Lung (tissue), 12 donors: ENCODE data around the gene NABP1. TPM values are rescaled to one million over a fixed set of nuclear protein-coding genes. Genes with fewer than 3 reads are reported as not detected.

Experiments used
- ATAC-seq: fragments of 200-7000 bp; cut with Tn5 transposase; one replicate; pipeline ENCODE4 v1.9.1; 2020; ENCODE audit warnings: moderate number of reproducible peaks; ENCODE audit not compliant: insufficient read depth, low FRiP score
- DNase-seq, 3 donors: peaks; one replicate each; pipeline ENCODE4 v3.0.0-alpha.2; 2013 to 2017
- H3K27ac ChIP-seq, 2 donors: one replicate each; pipeline ENCODE4 v1.5.1; 2013; ENCODE audit warnings: mild to moderate bottlenecking in 2 of 2, moderate library complexity in 2 of 2, control low read depth in 1 of 2, inconsistent platforms in 1 of 2, low read depth in 1 of 2, low read length in 1 of 2
- H3K27me3 ChIP-seq, 3 donors: one replicate each; pipeline ENCODE4 v1.5.1; 2013; ENCODE audit warnings: low read length in 2 of 3; ENCODE audit not compliant: control insufficient read depth in 3 of 3, insufficient read depth in 3 of 3
- H3K36me3 ChIP-seq, 4 donors: one replicate each; pipeline ENCODE4 v1.5.1; 2013; ENCODE audit warnings: low read length in 4 of 4, mild to moderate bottlenecking in 1 of 4, moderate library complexity in 1 of 4; ENCODE audit not compliant: control insufficient read depth in 4 of 4, insufficient read depth in 4 of 4
- H3K4me1 ChIP-seq, 5 donors: one replicate each; pipeline ENCODE4 v1.5.1; 2013; ENCODE audit warnings: low read length in 5 of 5, mild to moderate bottlenecking in 2 of 5, moderate library complexity in 1 of 5; ENCODE audit not compliant: control insufficient read depth in 5 of 5, insufficient read depth in 5 of 5
- H3K4me3 ChIP-seq: one replicate; pipeline ENCODE4 v1.5.1; 2013; ENCODE audit warnings: mild to moderate bottlenecking, control low read depth, moderate library complexity
- H3K9ac ChIP-seq, 2 donors: one replicate each; pipeline ENCODE4 v1.5.1; 2013; ENCODE audit warnings: low read length in 2 of 2, control low read depth in 1 of 2; ENCODE audit not compliant: insufficient read depth in 1 of 2
- H3K9me3 ChIP-seq, 4 donors: one replicate each; pipeline ENCODE4 v1.5.1; 2013; ENCODE audit warnings: low read length in 3 of 4, mild to moderate bottlenecking in 1 of 4, moderate library complexity in 1 of 4; ENCODE audit not compliant: control insufficient read depth in 4 of 4, insufficient read depth in 3 of 4
- CTCF ChIP-seq: IDR thresholded peaks from 2 replicates; pipeline ENCODE4 v1.5.1; 2012; ENCODE audit warnings: mild to moderate bottlenecking; ENCODE audit errors: control extremely low read depth, extremely low read depth
- WGBS, 2 donors: extraction: QIAGEN DNeasy Blood & Tissue Kit; methylation state at CpG; one replicate each; pipeline ENCODE4 v1.1.7; 2013; 5-methylcytosine and 5-hydroxymethylcytosine counted together
- polyA plus RNA-seq, 2 donors: library from polyadenylated mRNA; stranded (reverse); fragments of 200-250 nt; gene quantifications; one replicate each; pipeline ENCODE4 v1.2.1, GENCODE V29; 2013
- total RNA-seq, 2 donors: library from RNA; depleted of rRNA in 1 of 2; stranded (reverse); fragments of >200 nt in 1 of 2; gene quantifications; one replicate each; pipeline ENCODE4 v1.2.1, GENCODE V29; 2014 to 2021
- donor health status: control.
- donor health status: control.
- donor health status: Bipolar disorder and iron deficiency.
- donor health status: healthy.
- donor health status: DM: yes; HTN: yes; CAD: no.

Gene NABP1
- total and polyA plus RNA-seq, 4 donors, result 22.5 to 66.3 (median 49.1) TPM

GRCh38 chr2:191688934-191689695 is 11.2 kb downstream of the NABP1 start:
- no peaks in the 10 kb centered on the region for H3K27me3 ChIP-seq
- peak; percentile 23 for ATAC-seq
- no peak for TF ChIP-seq CTCF
- no peaks in the 10 kb centered on the region for H3K9me3 ChIP-seq
- no peak overlapping the region for H3K4me3 ChIP-seq
- no peak overlapping the region for H3K9ac ChIP-seq
- DNase-seq, result peak in 2 of 3 donors; percentile 29 to 51
- 75 to 79% methylated on average over 2 of the region's 2 CpGs for WGBS, 2 donors
- peaks cover 0 to 10% (median 0%) of the 10 kb centered on the region in 5 donors for H3K4me1 ChIP-seq
- no peak overlapping the region for H3K27ac ChIP-seq
- H3K36me3 ChIP-seq, result peaks cover 0 to 13% (median 7%) of the 10 kb centered on the region in 4 donors

DNA sequence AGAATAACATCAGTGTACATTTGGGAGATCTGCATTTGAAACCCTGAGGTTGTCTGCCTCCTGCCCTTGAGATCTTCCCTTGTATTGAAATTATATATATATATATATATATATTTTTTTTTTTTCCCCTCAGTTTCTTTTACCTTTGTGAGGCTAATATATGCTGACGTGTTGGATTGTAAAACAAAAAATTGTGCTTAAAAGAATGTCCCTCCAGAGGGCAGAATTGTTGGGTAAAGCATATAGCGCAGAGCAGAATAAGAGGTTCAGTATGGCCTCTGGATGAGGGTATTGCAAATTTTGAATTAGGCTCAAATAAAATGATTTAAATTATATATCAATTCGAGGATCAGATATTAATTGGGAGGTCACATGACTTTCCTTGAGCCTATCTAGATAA is 12.4 kb downstream of the NABP1 start:
- ATAC-seq (no peak), DNase-seq (no peak)
- Histone ChIP-seq H3K9me3 (no peaks in the 10 kb centered on the region), H3K4me1 (peaks cover 0 to 10% (median 0%) of the 10 kb centered on the region in 5 donors), H3K36me3 (peaks cover 0 to 6% (median 3%) of the 10 kb centered on the region in 4 donors), H3K4me3 (no peak overlapping the region), H3K9ac (no peak overlapping the region), H3K27ac (no peak overlapping the region), H3K27me3 (no peaks in the 10 kb centered on the region)
- WGBS, 2 donors, result 65 to 71% methylated on average over 3 of the region's 3 CpGs
- TF ChIP-seq CTCF, result no peak

DNA sequence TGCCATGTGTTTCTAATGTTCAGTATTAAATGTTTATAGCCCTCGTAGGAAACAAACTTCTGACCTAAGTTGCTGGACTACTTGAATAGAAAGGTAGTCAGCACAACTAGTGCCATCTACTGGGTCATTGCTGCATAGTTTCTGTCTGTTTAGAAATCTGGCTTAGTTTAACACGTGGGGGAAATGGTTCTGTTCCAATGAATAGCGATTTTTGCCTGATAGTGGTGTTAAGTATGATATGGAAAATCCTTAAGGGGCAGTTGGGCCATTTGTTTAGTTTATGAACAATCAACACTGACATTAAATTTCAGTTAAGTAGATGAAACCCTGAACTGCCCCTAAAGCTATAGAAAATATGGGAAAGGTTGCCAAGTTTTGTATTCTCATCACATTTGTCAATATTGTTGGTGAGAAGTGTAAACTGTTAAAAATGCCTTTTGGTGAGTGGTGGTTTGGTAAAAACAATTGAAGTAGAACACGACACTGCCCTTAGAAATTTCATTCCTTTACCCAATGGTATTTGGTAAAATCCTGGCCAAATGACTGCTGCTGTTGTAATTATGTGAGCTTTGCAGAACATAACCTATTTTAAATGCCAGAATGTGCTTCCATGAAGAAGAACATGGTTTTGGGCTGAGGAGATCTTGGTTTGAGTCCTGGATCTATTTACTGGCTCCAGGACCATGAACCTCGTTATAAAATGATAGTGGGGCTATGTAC is 13.2 kb downstream of the NABP1 start:
- Histone ChIP-seq H3K4me1 (peaks cover 0 to 13% (median 2%) of the 10 kb centered on the region in 5 donors), H3K9ac (no peak overlapping the region), H3K9me3 (no peaks in the 10 kb centered on the region), H3K27me3 (no peaks in the 10 kb centered on the region), H3K27ac (no peak overlapping the region), H3K36me3 (peaks cover 0 to 3% (median 0%) of the 10 kb centered on the region in 4 donors), H3K4me3 (no peak overlapping the region)
- DNase-seq, result peak; percentile 45 to 89 (median 84)
- peak; percentile 75 for TF ChIP-seq CTCF
- peak; percentile 77 for ATAC-seq
- WGBS, 2 donors, result 16 to 26% methylated on average over 5 of the region's 5 CpGs
